GM12878 (cell line): ENCODE data around the gene DYNC2LI1.

Experiments
- CBX3 ChIP-seq: fragments of 200-600 bp; sonication (generic); IDR thresholded peaks from 2 replicates; pipeline ENCODE4 v1.6.1; 2016; ENCODE audit warnings: low read depth, borderline replicate concordance
- CEBPB ChIP-seq, 2 experiments: fragments of 150-350 bp in 1 of 2; IDR thresholded peaks; 2 replicates each; pipeline ENCODE4 v1.6.1; 2012 to 2014; ENCODE audit warnings: low read depth in 2 of 2, low read length in 2 of 2, borderline replicate concordance in 1 of 2, inconsistent platforms in 1 of 2
- EGR1 ChIP-seq, 2 experiments: IDR thresholded peaks; 1 replicate in 1 of 2; 2 replicates in 1 of 2; pipeline ENCODE4 v1.6.1; 2011 to 2012; ENCODE audit warnings: low read depth in 2 of 2, low read length in 2 of 2, borderline replicate concordance in 1 of 2, mild to moderate bottlenecking in 1 of 2, moderate library complexity in 1 of 2
- NR2F1 ChIP-seq: fragments of 450-650 bp; conservative IDR thresholded peaks from 2 replicates; pipeline ENCODE4 v1.6.1; 2017; ENCODE audit warnings: mild to moderate bottlenecking
- YY1 ChIP-seq: IDR thresholded peaks from 2 replicates; pipeline ENCODE4 v1.6.1; 2011; ENCODE audit warnings: low read depth, mild to moderate bottlenecking, low read length
- TF ChIP-seq, protein P1 (sequence below): fragments of 450-650 bp; conservative IDR thresholded peaks from 2 replicates; pipeline ENCODE4 v1.6.1; 2017; ENCODE audit warnings: mild to moderate bottlenecking, moderate library complexity
- TF ChIP-seq, protein P2 (sequence below), 3 experiments: IDR thresholded peaks in 2 of 3; conservative IDR thresholded peaks in 1 of 3; 2 replicates each; pipeline ENCODE4 v1.5.1; 2011; ENCODE audit warnings: low read depth in 3 of 3, low read length in 3 of 3, mild to moderate bottlenecking in 3 of 3, control low read depth in 2 of 3, moderate library complexity in 2 of 3, inconsistent platforms in 1 of 3, mixed read lengths in 1 of 3; ENCODE audit not compliant: control insufficient read depth in 2 of 3, insufficient read depth in 1 of 3; ENCODE audit errors: extremely low read depth in 1 of 3
- TF ChIP-seq, protein P3 (sequence below): IDR thresholded peaks from 2 replicates; pipeline ENCODE4 v1.6.1; 2011; ENCODE audit warnings: low read depth, low read length, improper control_type of control experiment, borderline replicate concordance

DNA sequence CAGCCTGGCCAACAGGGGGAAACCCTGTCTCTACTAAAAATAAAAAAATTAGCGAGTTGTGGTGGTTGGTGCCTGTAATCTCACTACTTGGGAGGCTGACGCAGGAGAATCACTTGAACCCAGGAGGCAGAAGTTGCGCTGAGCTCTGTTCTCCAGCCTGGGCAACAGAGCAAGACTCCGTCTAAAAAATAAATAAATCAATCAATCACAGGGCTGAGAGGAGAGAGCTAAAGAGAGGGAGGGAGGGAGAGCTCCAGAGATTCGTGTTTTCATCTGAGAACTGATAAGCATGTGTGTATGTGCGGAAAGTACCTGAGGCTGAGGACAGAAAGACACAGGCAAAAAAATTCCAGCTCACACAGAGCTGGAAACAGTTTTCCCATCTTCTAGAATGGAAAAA lies 37.2 kb upstream of the DYNC2LI1 start:
- TF ChIP-seq, protein P1, sequence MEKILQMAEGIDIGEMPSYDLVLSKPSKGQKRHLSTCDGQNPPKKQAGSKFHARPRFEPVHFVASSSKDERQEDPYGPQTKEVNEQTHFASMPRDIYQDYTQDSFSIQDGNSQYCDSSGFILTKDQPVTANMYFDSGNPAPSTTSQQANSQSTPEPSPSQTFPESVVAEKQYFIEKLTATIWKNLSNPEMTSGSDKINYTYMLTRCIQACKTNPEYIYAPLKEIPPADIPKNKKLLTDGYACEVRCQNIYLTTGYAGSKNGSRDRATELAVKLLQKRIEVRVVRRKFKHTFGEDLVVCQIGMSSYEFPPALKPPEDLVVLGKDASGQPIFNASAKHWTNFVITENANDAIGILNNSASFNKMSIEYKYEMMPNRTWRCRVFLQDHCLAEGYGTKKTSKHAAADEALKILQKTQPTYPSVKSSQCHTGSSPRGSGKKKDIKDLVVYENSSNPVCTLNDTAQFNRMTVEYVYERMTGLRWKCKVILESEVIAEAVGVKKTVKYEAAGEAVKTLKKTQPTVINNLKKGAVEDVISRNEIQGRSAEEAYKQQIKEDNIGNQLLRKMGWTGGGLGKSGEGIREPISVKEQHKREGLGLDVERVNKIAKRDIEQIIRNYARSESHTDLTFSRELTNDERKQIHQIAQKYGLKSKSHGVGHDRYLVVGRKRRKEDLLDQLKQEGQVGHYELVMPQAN = no peak
- no peak for TF ChIP-seq YY1
- TF ChIP-seq, protein P2, sequence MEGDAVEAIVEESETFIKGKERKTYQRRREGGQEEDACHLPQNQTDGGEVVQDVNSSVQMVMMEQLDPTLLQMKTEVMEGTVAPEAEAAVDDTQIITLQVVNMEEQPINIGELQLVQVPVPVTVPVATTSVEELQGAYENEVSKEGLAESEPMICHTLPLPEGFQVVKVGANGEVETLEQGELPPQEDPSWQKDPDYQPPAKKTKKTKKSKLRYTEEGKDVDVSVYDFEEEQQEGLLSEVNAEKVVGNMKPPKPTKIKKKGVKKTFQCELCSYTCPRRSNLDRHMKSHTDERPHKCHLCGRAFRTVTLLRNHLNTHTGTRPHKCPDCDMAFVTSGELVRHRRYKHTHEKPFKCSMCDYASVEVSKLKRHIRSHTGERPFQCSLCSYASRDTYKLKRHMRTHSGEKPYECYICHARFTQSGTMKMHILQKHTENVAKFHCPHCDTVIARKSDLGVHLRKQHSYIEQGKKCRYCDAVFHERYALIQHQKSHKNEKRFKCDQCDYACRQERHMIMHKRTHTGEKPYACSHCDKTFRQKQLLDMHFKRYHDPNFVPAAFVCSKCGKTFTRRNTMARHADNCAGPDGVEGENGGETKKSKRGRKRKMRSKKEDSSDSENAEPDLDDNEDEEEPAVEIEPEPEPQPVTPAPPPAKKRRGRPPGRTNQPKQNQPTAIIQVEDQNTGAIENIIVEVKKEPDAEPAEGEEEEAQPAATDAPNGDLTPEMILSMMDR (IDR thresholded peaks at IDR 0.05 in 2 of 3, conservative IDR thresholded peaks at IDR 0.05 in 1 of 3; ENCODE audit: control insufficient read depth in 2 of 3, extremely low read depth in 1 of 3, insufficient read depth in 1 of 3, low read depth in 3 of 3, low read length in 3 of 3) = no peak
- no peak for TF ChIP-seq CBX3
- TF ChIP-seq NR2F1 = no peak
- TF ChIP-seq, protein P3, sequence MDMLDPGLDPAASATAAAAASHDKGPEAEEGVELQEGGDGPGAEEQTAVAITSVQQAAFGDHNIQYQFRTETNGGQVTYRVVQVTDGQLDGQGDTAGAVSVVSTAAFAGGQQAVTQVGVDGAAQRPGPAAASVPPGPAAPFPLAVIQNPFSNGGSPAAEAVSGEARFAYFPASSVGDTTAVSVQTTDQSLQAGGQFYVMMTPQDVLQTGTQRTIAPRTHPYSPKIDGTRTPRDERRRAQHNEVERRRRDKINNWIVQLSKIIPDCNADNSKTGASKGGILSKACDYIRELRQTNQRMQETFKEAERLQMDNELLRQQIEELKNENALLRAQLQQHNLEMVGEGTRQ = no peak
- TF ChIP-seq EGR1 (IDR thresholded peaks at IDR 0.05; ENCODE audit: borderline replicate concordance in 1 of 2, low read depth in 2 of 2, low read length in 2 of 2) = no peak
- no peak for TF ChIP-seq CEBPB (IDR thresholded peaks at IDR 0.05; ENCODE audit: borderline replicate concordance in 1 of 2, low read depth in 2 of 2, low read length in 2 of 2)
